ENCODE data around the gene SEMA3C. TPM values are rescaled to one million over a fixed set of nuclear protein-coding genes. Genes with fewer than 3 reads are reported as not detected.

Gene SEMA3C
- total RNA-seq, 4 donors from 2014 or later, result 34.8 to 371 (median 116) TPM

DNA sequence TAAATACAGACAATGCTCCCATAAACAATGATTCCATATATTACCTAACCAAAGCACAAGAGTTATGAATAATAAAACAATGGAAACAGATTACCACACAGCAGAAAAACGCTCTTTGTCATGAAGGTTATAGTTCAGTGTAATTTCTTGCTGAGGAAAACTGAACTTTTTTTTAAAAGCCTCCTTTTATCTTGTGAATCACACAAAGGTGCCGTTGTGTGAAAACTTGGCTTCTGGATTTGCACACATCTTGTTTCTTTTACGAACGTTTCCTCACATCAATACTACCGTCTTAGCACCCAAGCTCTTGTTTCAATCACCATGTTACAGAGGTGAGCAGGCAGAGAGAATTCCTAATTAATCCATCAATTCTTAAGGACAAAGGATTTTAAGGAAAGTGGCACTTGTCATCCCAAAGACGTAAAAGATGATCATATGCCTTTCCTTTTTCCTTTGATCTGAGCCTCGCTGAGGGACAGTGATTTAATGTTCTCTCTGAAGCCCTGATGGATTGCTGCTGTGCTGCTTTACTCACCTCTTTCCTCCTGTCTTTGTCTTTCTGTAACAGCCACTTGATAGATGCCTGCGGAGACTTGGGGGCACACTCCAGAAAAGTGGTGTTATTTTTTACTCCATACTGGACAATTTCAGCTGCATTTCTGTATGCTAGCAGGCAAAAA, 170.3 kb downstream of the SEMA3C start:
- H3K27me3 ChIP-seq, result no peaks in the 10 kb centered on the region
- H3K4me3 ChIP-seq, result no peak overlapping the region
- no peak for DNase-seq
- no peaks in the 10 kb centered on the region for H3K9me3 ChIP-seq
- intact Hi-C loops (cut with DNase I; ENCODE audit: low total_unique reads), result no loop called here
- TF ChIP-seq POLR2A (IDR thresholded peaks at IDR 0.05), result no peak
- TF ChIP-seq CTCF (IDR thresholded peaks at IDR 0.05), result no peak
- no peaks in the 10 kb centered on the region for H3K4me1 ChIP-seq
- H3K27ac ChIP-seq, result no peak overlapping the region
- no peaks in the 10 kb centered on the region for H3K36me3 ChIP-seq

- no peaks in the 10 kb centered on the region for H3K4me1 ChIP-seq
- DNase-seq, result no peak
- H3K36me3 ChIP-seq, result no peaks in the 10 kb centered on the region
- intact Hi-C loops (cut with DNase I; ENCODE audit: low total_unique reads), result no loop called here
- H3K4me3 ChIP-seq, result no peak overlapping the region
- TF ChIP-seq POLR2A (IDR thresholded peaks at IDR 0.05) (no peak), CTCF (IDR thresholded peaks at IDR 0.05) (no peak)
- no peak overlapping the region for H3K27ac ChIP-seq
- H3K27me3 ChIP-seq, result no peaks in the 10 kb centered on the region
- H3K9me3 ChIP-seq, result no peaks in the 10 kb centered on the region
These were observed 177.9 kb downstream of the SEMA3C start for GRCh38 chr7:80740778-80741545.

DNA sequence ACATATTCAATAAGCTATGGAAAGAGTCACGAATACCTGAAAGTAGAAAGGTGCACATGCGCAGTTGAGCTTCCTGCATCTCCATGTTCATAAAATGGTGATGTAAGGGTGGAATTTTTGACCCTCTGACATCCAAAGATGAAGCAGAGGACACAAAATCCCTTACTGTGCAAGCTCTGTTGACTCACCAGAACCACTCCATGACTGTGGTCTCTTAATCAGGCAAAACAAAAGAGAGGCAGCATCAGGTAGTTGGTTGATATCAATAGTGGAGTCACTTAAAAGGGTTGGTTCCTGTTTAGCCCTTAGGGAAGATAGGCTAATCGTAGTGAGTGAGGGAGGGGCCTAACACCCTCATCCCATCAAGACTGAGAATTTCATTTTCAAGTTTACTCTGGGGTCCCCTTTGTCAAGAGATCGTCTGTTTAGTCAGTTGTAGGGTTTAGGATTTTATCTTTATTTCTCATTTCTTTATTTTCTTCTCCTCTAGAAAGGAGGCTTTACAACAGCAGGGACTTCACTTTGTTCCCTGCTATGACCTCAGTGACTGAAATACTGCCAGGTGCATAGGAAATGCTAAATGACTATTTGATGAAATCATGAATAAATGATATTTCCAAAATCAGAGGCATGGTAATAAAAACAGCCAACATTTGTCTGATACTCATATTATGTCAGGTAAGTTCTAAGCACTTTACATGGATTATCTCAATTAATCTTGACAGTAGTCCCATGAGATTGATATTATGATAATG, 182.3 kb downstream of the SEMA3C start:
- no peak for DNase-seq
- Histone ChIP-seq H3K27me3 (no peaks in the 10 kb centered on the region), H3K4me1 (no peaks in the 10 kb centered on the region), H3K36me3 (no peaks in the 10 kb centered on the region), H3K9me3 (no peaks in the 10 kb centered on the region), H3K4me3 (no peak overlapping the region), H3K27ac (no peak overlapping the region)
- intact Hi-C loops (cut with DNase I; ENCODE audit: low total_unique reads), result no loop called here
- TF ChIP-seq CTCF (IDR thresholded peaks at IDR 0.05), result no peak
- no peak for TF ChIP-seq POLR2A (IDR thresholded peaks at IDR 0.05)

DNA sequence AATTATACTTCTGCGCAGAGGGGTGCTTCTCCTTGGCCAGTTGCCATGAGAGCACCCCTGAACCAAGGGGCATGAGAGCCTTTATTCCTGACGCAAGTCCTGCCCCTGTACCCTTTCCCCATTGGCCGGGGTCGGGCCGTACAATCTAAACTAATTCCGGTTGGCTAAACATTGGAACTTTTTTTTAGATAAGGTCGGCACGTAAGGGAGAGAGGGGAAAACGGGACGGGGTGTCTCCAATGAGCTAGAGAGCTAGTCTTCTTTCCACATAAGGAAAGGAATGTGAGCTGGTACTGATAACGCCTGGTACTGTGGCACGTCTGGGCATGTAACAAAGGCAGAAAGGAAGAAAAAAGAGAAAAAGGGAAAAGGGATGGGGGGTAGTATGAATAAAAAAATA, 183.5 kb downstream of the SEMA3C start:
- H3K36me3 ChIP-seq, result no peaks in the 10 kb centered on the region
- no peaks in the 10 kb centered on the region for H3K9me3 ChIP-seq
- DNase-seq, result no peak
- no peaks in the 10 kb centered on the region for H3K27me3 ChIP-seq
- no peaks in the 10 kb centered on the region for H3K4me1 ChIP-seq
- no peak overlapping the region for H3K27ac ChIP-seq
- TF ChIP-seq CTCF (IDR thresholded peaks at IDR 0.05) (no peak), POLR2A (IDR thresholded peaks at IDR 0.05) (no peak)
- H3K4me3 ChIP-seq, result no peak overlapping the region
- intact Hi-C loops (cut with DNase I; ENCODE audit: low total_unique reads), result no loop called here

- TF ChIP-seq CTCF (IDR thresholded peaks at IDR 0.05) (no peak), POLR2A (IDR thresholded peaks at IDR 0.05) (no peak)
- Histone ChIP-seq H3K9me3 (no peaks in the 10 kb centered on the region), H3K4me1 (no peaks in the 10 kb centered on the region), H3K36me3 (no peaks in the 10 kb centered on the region), H3K27ac (no peak overlapping the region), H3K4me3 (no peak overlapping the region), H3K27me3 (no peaks in the 10 kb centered on the region)
- intact Hi-C loops (cut with DNase I; ENCODE audit: low total_unique reads), result no loop called here
- no peak for DNase-seq
These were observed 184.8 kb downstream of the SEMA3C start for GRCh38 chr7:80734011-80734410.
